ENCODE data around the gene FBRS.

DNA sequence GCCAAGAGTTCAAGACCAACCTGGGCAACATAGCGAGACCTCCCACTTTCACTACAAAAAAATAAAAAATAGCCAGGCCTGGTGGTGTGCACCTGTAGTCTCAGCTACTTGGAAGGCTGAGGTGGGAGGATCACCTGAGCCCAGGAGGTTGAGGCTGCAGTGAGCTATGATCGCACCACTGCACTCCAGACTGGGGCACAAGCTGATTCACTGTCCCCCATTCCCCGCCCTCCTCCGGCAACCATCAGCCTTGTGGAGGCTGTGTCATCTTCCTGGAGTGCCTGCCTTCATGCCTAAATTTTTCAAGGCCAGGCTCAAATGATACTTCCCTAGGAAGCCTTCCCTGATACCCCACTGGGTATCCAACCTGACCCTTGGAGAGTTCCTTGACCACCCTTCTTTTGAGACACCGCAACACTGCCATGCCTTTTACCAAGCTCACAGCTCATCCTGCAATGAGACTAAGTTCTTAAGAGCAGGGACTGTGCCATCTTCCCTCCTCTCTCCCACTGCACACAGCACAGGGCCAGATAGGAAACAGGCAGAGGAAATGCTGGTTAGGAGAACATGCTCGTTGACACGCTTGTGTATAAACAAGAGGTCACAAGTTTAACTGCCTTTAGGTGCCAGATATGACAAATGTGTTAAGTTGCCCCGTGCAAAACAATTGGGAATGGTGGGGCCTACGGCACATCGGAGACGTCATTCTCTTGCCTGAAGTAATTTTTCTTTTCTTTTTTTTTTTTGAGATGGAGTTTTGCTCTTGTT, 36.9 kb downstream of the FBRS start:
- no peak for TF ChIP-seq POLR2A (IDR thresholded peaks at IDR 0.05)
- TF ChIP-seq CTCF (IDR thresholded peaks at IDR 0.05 in 4 of 5, conservative IDR thresholded peaks at IDR 0.05 in 1 of 5) = no peak
